Occipital lobe (tissue), 2 donors: Measurements from ENCODE around the gene SMIM28. TPM values are rescaled to one million over a fixed set of nuclear protein-coding genes. Genes with fewer than 3 reads are reported as not detected.
"Not testable (repeated sequence)": the region's sequence is repeated elsewhere in the genome, so short reads cannot be mapped to it uniquely, and the experiment has no call there.

Experiments used
- DNase-seq: peaks from one replicate; lab custom pipeline; 2025; lab: John Stamatoyannopoulos, UW
- total RNA-seq: library from RNA; depleted of rRNA; stranded (reverse); fragments of >200 nt; gene quantifications from one replicate; pipeline ENCODE4 v1.2.3, GENCODE V29; 2014

The SMIM28 gene
- total RNA-seq: not detected

DNA sequence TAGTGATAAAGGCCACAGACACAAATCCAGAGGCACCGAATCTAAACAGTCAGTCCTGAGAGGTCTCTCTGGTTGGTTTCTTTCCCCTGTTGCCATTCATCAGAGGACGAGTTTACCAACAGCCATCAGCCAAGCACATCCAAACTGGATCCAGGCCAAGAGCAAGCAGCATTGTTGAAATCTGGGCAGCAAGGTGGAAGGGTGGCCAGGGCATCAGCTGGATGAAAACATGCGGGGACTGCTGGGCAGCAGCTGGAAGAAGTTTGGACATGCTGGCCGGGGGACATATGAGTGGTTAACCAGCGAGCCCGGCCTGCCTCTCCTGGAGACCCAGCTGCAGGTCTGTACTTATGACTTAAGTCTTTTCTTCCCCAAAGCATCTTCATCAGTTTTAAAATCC, at the start of gene SMIM28:
Gene SMIM28, plus strand, starts transcription at position 62 of the 400 bp plus-strand sequence. Its CDS starts 168 bp downstream, at position 230.
- no peak for DNase-seq

DNA sequence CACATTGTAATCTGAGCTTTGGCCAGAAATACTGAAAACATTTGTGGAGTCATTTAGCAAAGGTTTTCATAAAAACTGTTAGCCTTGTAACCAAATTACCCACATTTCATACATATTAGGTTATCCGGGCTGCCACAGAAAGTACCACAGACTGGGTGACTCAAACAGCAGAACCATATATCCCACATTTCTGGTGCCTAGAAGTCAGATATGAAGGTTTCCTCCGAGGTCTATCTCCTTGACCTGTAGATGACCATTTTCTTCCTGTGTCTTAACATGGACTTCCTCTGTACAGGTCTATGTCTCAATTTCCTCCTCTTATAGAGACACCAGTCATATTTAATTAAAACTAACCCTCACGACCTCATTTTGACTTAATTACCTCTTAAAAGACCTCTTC, 49.5 kb upstream of the SMIM28 start:
- no peak for DNase-seq

DNA sequence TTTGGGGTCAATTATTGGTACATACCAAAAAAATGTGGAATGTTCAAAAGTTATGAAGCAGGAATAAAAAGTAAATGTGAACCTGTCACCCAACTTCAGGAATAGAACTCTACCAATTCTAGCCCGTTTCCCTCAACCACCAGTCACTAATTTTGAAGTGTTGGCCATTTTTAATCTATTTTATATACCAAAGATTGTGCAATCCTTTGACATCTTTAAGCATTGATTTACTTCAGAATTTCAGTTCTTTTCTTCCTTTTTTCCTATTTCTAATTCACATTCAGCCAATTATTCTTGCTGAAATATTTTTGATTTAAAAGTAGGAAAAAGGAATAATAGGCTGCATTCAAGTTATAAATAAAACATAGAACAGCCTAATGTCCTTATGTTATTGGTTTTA, 46.9 kb upstream of the SMIM28 start:
- DNase-seq: no peak

GRCh38 chr6:138331444-138331843, 46.3 kb upstream of the SMIM28 start:
- no peak for DNase-seq

GRCh38 chr6:138331984-138332383, 45.7 kb upstream of the SMIM28 start:
- no peak for DNase-seq

GRCh38 chr6:138334000-138334399, 43.7 kb upstream of the SMIM28 start:
- DNase-seq: no peak

- DNase-seq: no peak
These were observed 42.7 kb upstream of the SMIM28 start for GRCh38 chr6:138334963-138335362.

DNA sequence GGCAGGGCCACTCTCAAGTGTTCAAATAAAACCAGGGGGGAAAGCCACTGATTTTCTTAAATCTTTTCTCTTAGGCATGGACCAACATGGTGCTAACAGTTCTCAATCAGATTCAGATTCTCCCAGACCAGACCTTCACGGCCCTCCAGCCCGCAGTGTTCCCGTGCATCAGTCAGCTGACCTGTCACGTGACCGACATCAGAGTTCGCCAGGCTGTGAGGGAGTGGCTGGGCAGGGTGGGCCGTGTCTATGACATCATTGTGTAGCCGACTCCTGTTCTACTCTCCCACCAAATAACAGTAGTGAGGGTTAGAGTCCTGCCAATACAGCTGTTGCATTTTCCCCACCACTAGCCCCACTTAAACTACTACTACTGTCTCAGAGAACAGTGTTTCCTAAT, 41.5 kb upstream of the SMIM28 start:
- no peak for DNase-seq

DNA sequence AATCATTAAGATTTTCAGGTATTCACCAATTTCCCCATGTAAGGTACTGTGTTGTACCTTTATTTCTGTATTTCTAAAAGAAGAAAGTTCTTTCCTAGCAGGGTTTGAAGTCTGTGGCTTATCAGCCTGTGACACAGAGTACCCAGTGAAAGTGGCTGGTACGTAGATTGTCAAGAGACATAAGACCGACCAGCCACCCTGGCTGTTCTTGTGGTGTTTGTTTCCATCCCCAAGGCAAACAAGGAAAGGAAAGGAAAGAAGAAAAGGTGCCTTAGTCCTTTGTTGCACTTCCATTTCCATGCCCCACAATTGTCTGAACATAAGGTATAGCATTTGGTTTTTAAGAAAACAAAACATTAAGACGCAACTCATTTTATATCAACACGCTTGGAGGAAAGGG, 40.6 kb upstream of the SMIM28 start:
- DNase-seq: no peak

DNA sequence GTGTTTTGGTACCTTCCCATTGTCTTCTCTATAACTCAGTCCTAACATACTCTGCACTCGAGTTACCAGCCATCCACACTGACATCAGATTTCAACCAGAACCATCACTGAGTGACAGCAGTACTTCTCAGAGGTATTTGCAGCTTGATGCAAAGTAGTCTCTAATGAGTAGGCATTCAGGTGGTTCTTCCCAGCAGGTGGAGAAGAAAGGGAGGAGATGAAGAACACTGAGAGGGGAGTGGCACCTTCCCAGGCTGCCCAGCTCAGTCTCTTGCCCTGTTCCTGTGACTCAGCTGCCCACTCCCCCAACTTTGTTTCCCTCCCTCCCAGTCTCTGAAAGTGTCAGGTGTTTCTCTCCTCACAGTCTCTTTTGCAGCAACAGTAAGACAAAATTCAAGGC, 38.7 kb upstream of the SMIM28 start:
- DNase-seq: no peak

- DNase-seq: no peak
These were observed 36.5 kb upstream of the SMIM28 start for GRCh38 chr6:138341176-138341575.

- no peak for DNase-seq
These were observed 34.6 kb upstream of the SMIM28 start for GRCh38 chr6:138343112-138343511.

- DNase-seq: no peak
These were observed 32.0 kb upstream of the SMIM28 start for GRCh38 chr6:138345565-138346285.

GRCh38 chr6:138346302-138347195, 31.2 kb upstream of the SMIM28 start:
- DNase-seq: no peak

GRCh38 chr6:138347864-138348263, 29.8 kb upstream of the SMIM28 start:
- DNase-seq: no peak

- DNase-seq: no peak
These were observed 27.8 kb upstream of the SMIM28 start for GRCh38 chr6:138349891-138350290.

DNA sequence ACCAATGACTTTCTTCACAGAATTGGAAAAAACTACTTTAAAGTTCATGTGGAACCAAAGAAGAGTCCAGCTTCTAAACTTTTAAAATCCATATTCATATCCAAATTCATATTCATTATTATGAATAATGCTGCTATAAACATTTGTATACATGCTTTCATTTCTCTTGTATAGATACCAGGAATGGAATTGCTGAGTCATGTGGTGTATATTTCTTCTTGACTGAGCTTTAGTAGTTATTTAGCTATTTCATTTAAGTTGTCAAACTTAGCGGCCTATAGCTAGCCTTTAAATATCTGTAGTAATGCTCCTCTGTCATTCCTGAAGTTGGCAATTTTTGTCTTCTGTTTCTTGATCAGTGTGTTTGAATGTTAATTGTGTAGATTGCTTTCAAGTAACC, 19.8 kb upstream of the SMIM28 start:
- DNase-seq: no peak

DNA sequence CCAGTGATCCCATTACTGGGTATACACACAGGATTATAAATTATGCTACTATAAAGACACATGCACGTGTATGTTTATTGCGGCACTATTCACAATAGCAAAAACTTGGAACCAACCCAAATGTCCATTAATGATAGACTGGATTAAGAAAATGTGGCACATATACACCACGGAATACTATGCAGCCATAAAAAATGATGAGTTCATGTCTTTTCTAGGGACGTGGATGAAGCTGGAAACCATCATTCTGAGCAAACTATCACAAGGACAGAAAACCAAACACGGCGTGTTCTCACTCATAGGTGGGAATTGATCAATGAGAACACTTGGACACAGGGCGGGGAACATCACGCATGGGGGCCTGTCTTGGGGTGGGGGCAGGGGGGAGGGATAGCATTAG, 9.0 kb upstream of the SMIM28 start:
- not testable (repeated sequence) for DNase-seq

GRCh38 chr6:138370631-138371451, 6.9 kb upstream of the SMIM28 start:
- no peak for DNase-seq

DNA sequence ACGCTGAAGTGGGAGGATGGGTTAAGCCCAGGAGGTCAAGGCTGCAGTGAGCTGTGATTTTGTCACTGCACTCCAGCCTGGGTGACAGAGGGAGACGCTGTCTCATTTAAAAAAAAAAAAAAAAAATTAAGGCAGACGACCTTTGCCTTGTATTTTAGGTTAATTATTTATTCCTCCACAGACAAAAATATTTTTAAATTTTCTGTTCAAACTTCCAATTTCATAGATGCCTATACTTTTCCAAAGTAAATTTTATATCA, 6.3 kb upstream of the SMIM28 start:
- no peak for DNase-seq

DNA sequence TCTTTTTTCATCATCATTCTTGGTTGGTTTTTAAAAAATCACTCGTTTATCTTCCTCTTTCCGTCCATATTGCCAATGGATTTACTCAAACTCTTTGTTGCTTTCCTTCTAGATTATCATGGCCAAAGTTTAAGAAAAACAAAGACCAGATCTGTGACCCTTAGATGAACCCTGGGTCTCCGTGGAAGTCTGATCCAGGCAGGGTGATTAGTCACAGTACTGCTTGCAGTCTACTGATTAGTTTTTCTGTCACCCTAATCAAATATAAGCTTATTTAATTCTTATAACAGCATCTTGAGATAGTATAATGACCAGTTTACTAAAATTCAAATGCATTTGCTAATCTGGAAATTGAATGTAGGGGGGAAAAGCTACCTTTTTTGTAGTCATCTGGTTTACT, 6.0 kb upstream of the SMIM28 start:
- DNase-seq: no peak
